Astrocyte of the spinal cord (primary cell): ENCODE measurements around the gene PTPRT.

Experiments used
- DNase-seq: peaks from one replicate; pipeline ENCODE4 v3.0.0; 2011; ENCODE audit warnings: low read depth, low spot score
- H3K4me3 ChIP-seq: 2 replicates; pipeline ENCODE4 v1.5.1; 2011; ENCODE audit warnings: low read depth, mild to moderate bottlenecking, low read length, moderate library complexity
- CTCF ChIP-seq: IDR thresholded peaks from 2 replicates; pipeline ENCODE4 v1.5.1; 2012; ENCODE audit warnings: low read depth, mild to moderate bottlenecking, low read length, inconsistent platforms
- in situ Hi-C: cut with HindIII; loops from 2 replicates; pipeline ENCODE4 v1.10.0; 2017; ENCODE audit warnings: low sequenced_read_pairs

Gene PTPRT

GRCh38 chr20:42125426-42125825, 1064.3 kb downstream of the PTPRT start:
- H3K4me3 ChIP-seq, result no peak overlapping the region
- TF ChIP-seq CTCF, result no peak
- in situ Hi-C loops, result no loop called here
- DNase-seq, result no peak

- no peak for DNase-seq
- in situ Hi-C loops, result no loop called here
- no peak overlapping the region for H3K4me3 ChIP-seq
- no peak for TF ChIP-seq CTCF
Measured at GRCh38 chr20:42123981-42124473, 1065.7 kb downstream of the PTPRT start.

- no peak for DNase-seq
- in situ Hi-C loops, result no loop called here
- H3K4me3 ChIP-seq, result no peak overlapping the region
- TF ChIP-seq CTCF, result no peak
Measured at GRCh38 chr20:42118409-42119125, 1071.1 kb downstream of the PTPRT start.

- DNase-seq, result no peak
- in situ Hi-C loops, result no loop called here
- TF ChIP-seq CTCF, result no peak
Measured at GRCh38 chr20:42118001-42118400, 1071.7 kb downstream of the PTPRT start.

GRCh38 chr20:42113236-42113635, 1076.5 kb downstream of the PTPRT start:
- DNase-seq, result no peak
- in situ Hi-C loops, result no loop called here
- H3K4me3 ChIP-seq, result no peak overlapping the region
- TF ChIP-seq CTCF, result no peak

More at GRCh38 chr20:42118001-42118400, 1071.7 kb downstream of the PTPRT start:
- no peak overlapping the region for H3K4me3 ChIP-seq

GRCh38 chr20:42112161-42112560, 1077.5 kb downstream of the PTPRT start:
- no peak overlapping the region for H3K4me3 ChIP-seq
- no peak for TF ChIP-seq CTCF
- DNase-seq, result no peak
- in situ Hi-C loops, result no loop called here
